Measurements from ENCODE around the gene ROCK2.

- no peak for TF ChIP-seq GATA1 (IDR thresholded peaks at IDR 0.05; ENCODE audit: low read depth, low read length)
- TF ChIP-seq POLR2A (IDR thresholded peaks at IDR 0.05; ENCODE audit: low read length), result no peak
These were observed 105.3 kb downstream of the ROCK2 start for GRCh38 chr2:11239147-11239546.
